ENCODE results near the gene PITX2.

GRCh38 chr4:110637408-110638088 lies 14.7 kb upstream of the PITX2 start:
- no peak for TF ChIP-seq CTCF (conservative IDR thresholded peaks at IDR 0.05 in 1 of 2, IDR thresholded peaks at IDR 0.05 in 1 of 2; ENCODE audit: extremely low read depth in 1 of 2, insufficient read depth in 1 of 2, low read depth in 1 of 2, low read length in 2 of 2)
- no peak for TF ChIP-seq EZH2 (IDR thresholded peaks at IDR 0.05; ENCODE audit: borderline replicate concordance, low read length)

Data from mammary epithelial cell (primary cell).